Measurements from ENCODE around the gene MTMR3. TPM values are rescaled to one million over a fixed set of nuclear protein-coding genes. Genes with fewer than 3 reads are reported as not detected.
"Not testable (repeated sequence)": the region's sequence is repeated elsewhere in the genome, so short reads cannot be mapped to it uniquely, and the experiment has no call there.

Gene MTMR3
- total RNA-seq, 1 donor from 2014 or later, result 31.3 TPM

GRCh38 chr22:30059346-30060020 lies 176.5 kb downstream of the MTMR3 start:
- ATAC-seq, result not testable (repeated sequence)

GRCh38 chr22:30061094-30061493 lies 178.1 kb downstream of the MTMR3 start:
- ATAC-seq, result not testable (repeated sequence)

- no peak for ATAC-seq
Measured at GRCh38 chr22:30062259-30062658, 179.3 kb downstream of the MTMR3 start.

- ATAC-seq, result no peak
Measured at GRCh38 chr22:30062950-30063349, 180.0 kb downstream of the MTMR3 start.

GRCh38 chr22:30064172-30064571 lies 181.2 kb downstream of the MTMR3 start:
- ATAC-seq, result no peak

- no peak for ATAC-seq
Measured at GRCh38 chr22:30073743-30074142, 190.8 kb downstream of the MTMR3 start.

GRCh38 chr22:30074147-30074546 lies 191.2 kb downstream of the MTMR3 start:
- no peak for ATAC-seq

- ATAC-seq, result no peak
Measured at GRCh38 chr22:30074994-30075393, 192.0 kb downstream of the MTMR3 start.

- ATAC-seq, result no peak
Measured at GRCh38 chr22:30077279-30077880, 194.4 kb downstream of the MTMR3 start.

- peak; percentile 42 for ATAC-seq
Measured at GRCh38 chr22:30078320-30079311, 195.6 kb downstream of the MTMR3 start.

- peak; percentile 29 for ATAC-seq
Measured at GRCh38 chr22:30079952-30080533, 197.1 kb downstream of the MTMR3 start, which contains the start of gene HORMAD2. Gene HORMAD2 (plus strand): TSS chr22:30080464. CDS start chr22:30093953, 13,489 bp downstream.

Other genes starting within 250 kb of the MTMR3 start
- gene CABP7, start 163.2 kb upstream of the MTMR3 start, total RNA-seq, result not detected
- 21.1 TPM for gene ZMAT5, start 116.2 kb upstream of the MTMR3 start, total RNA-seq
- gene UQCR10, start 115.8 kb upstream of the MTMR3 start, total RNA-seq, result 96.0 TPM
- 58.6 TPM for gene ASCC2, start 44.9 kb upstream of the MTMR3 start, total RNA-seq
- not detected for gene HORMAD2, start 197.3 kb downstream of the MTMR3 start, total RNA-seq